ENCODE data around the gene EIF5.

EIF5 gene

DNA sequence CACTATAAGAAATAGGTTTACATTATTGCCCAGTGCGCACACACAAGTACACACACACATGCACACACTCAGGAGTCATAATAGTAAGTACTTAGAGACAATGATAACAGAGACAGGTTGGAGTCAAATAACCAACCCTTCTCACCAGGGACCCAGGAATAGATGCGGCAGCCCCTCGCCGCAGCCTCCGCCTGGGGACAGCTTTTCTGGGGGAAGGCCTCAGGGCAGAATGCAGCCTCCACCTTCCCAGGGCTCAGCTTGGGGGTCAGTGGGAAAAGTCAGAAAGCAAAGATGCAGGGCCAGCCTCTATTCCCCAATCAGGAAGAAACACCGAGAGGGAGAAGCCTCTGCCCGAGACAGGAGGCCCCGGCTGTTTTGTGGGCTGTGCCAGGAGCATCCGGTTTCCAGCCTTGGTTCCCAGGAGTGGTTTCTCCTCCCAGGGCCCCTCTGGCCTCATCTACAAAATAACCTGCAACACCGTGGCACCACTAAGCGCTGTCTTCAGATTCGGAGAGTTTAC lies 23.4 kb upstream of the EIF5 start:
- no peak for DNase-seq

DNA sequence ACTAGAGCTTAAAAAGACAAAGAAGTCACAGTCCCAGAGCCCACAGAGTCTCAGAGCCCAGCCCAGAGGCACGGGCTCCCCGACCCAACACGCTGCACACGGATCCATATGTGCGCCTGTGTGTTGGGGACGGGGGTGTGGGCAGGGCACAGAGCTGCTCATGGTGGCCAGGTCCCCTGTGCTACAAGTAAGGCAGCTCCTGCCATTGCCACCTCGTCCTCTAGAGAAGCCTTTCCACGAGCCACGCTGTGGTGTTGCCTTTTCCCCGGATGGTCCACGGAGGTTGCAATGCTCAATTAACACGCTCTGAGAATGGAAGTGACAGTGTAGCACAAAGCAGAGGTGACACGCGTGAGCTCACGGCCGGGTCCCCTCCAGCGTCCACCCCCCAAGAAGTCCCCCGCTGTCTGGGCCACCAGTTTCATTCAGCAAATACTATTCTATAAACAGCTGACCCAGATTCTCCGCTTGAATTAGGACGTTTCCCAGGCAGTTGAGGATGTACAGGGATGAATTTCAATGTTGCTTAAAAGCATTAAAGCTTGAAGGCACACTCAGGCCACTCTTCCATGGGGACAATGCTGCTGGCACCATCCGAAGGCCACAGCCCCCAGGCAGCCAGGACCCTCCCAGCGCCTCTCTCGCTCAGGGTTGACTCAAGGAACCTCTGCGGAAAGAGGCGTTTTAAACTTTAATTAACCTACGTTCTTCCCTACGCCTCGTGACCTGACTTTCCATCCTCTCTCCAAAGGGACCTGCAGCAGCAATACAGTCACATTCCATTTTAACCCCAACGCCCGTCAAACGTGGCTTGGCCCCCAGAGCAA lies 22.7 kb upstream of the EIF5 start:
- no peak for DNase-seq

DNA sequence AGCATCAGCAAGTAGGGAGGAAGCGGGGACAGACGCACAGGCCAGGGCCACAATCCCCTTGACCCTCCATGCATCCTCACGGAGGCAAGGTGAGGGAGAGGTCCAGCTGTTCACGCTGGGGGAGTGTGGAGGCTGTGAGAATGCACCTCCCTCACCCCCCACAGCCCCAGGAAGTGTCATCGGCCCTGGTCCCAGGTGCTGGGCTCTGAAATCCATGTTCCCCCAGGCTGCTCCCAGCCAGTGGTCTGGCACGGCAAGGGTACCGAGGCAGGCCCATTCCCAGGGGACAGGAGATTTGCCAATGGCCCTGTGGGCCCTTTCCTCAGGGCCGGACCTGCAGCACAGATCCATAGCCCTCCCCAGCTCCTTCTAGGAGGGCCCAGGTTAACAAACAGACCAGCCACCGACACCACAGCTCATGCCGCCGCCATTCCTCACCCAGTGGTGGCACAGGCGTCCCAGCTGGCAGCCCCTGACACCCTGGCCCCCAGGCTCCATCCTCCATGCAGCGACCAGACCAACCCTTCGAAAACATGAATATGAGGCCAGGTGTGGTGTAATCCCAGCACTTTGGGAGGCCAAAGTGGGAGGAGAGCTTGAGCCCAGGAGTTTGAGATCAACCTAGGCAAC lies 21.9 kb upstream of the EIF5 start:
- DNase-seq, result no peak

DNA sequence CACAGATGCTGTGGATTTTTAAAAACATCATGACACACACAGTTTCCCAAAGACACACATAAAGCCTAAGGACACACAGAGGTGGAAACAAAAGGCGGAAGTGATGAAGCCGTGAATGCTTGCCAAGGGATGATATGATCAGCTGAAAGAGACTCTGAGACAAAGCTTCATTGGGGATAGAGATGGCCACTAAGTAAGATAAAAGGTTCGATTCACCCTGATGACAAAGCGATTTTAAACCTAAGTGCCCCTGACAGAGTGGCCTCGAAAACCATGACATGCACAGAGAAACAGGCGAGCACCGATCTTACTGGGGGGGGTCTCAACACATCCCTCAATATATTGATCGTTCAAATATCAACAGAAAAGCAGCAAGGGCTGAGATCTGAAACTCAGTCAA lies 20.3 kb upstream of the EIF5 start:
- no peak for DNase-seq

DNA sequence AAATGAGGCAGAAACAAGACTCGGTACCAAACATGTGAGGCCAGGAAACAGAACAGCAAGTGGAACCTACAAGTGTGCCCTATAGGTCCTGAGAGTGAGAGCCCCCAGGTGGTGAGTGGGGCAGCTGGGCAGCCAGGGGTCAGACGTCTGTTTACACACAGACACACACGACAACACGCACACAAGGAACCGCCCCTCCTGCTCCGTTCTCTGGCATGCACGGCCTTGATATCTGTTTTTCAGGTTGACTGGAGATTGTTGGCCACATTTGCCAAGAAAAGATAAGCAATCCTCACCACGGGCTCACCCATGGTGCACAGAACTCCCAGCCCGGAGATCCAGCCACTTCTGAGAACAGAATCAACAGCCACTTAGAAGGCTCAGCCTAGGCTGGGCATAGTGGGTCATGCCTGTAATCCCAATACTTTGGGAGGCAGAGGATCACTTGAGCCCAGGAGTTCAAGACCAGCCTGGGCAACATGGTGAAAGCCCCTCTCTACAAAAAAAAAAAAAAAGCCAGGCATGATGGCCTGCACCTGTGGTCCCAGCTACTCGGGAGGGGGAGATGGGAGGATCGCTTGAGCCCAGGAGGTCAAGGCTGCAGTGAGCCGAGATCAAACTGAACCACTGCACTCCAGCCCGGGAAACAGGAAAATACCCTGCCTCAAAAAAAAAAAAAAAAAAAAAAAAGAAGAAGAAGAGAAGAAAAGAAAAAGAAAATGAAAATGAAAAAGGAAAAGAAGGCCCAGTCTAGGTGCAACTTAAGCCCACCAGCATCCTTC lies 19.4 kb upstream of the EIF5 start:
- no peak for DNase-seq

DNA sequence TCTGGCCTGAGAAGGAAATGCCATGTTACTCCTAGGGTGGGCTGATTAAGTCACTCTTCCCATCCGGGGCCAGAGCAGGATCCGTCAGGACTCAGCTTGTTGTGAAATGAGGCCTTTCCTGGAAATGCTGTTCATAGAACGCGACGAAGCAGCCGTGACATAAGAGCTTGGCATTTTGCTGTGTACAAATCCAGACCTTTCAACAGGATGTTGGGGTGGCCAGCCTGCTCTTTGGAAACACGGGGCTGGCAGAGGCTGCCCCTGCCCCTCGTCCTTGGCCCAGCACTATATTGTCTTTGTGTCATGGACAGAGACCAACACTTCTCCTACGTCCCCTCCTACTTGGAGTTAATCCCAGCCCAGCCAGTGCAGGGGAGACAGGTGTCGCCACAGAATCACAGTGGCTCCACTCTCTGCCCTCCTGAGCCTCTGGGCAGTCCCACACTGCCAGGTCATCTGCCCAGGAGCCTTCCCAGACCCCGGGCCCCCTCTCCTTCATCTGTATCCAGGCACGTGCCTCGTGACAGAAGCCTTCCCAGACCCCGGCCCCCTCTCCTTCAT lies 18.6 kb upstream of the EIF5 start:
- DNase-seq, result no peak

DNA sequence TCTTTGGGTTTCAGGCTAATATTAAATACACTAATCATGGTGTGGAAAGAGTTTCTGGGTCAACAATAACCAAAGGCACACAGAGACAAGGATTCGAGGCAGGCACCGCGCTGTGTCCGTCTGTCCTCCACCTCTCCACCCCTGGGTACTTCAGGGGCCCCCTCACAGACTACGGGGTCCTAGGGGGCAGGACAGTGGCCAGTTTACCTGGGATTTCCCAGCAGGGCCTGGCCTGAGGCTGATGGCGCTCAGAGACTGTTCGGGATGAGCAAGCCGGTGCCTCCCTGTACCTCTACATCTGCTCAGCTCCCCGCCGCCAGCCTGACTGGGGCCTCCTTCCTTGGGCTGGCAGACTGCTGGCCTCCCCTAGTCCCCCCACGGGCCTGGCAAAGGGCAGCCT lies 18.1 kb upstream of the EIF5 start:
- no peak for DNase-seq

DNA sequence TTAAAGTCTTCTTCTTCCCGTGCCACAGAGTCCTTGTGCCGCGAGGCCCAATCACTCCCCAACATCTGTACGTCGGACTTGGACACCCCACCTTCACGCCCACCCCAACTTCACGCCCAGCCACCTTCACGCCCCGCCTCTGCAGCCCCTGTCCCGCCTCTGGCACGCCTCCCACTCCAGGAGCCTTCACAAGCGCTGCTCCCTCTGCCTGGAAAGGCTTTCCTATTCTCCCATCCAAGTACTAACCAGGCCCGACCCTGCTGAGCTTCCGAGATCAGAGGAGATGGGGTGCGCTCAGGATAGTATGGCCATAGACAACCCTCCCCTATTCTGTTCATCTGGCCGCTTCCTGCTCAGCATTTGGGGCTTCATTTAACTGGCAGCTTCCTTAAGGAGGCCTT lies 17.3 kb upstream of the EIF5 start:
- no peak for DNase-seq

DNA sequence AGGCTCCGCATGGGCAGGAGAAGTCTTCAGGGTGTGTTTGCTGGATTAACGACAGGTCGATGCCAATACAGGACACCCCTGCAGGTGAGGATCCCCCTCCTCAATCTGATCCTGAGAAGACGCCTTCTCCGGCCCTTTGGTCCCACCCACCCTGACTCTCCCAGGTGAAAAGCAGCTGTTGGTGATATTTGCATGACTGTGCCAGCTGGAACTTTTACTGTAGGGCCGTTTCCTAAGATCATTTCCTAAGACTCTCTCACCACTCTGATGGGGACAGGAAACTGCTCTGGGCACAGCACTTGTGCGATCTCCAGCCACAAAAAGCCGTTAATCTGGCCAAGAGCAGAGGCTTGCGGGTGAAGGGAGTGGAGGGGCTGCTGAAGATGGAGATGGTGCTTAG lies 16.8 kb upstream of the EIF5 start:
- no peak for DNase-seq

DNA sequence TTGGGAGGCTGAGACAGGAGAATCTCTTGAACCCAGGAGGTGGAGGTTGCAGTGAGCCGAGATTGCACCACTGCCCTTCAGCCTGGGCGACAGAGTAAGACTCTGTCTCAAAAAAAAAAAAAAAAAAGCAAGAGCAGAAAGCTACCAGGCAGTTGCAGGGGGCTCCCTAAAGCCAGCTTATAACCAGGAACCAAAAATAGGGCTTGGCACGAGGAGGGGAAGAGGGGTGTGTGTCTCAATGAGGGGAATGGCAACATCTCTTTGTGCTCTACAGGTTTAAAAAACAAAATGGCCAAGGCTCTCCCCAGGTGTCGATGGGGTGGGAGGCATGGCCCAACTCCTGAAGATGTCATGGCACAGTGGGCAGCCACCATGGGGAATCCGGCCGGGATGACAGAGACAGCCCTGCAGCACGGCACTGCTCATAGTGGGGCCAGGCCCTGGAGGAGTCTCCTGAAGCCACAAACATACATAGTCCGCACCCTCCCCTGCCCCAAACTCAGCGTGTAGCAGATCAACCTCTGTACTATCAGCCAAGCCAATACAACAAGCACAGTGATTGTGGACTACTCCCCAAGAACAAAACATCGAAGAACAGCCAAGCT lies 16.0 kb upstream of the EIF5 start:
- no peak for DNase-seq

DNA sequence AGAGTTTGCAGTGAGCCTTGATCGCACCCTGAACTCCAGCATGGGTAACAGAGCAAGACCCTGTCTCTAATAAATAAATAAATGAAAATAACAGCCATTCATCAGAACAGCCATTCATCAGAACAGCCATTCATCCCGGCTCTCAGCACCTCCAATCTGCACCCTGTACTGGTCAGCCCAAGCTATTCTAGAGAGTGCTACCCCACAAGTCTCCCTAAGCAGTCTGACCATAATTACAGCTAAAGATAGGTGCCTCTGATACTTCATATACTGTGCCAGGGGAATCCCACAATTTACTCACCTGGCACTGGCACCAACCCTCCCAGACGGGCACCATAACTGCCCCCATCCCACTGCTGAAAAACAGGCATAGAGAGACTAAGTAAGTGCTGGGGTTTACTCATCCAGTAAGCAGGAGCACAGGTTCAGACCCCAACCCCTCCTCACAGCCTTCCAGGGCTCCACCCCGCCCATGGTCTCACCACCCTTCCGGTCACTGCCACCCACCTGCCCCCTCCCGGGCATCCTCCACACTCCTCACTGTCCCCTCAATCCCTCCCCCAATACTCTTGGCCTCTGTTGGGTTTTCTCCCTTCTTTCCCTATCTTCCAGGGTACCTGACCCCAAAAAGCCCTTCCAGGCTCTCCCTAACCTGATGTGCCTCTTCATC lies 15.2 kb upstream of the EIF5 start:
- no peak for DNase-seq

DNA sequence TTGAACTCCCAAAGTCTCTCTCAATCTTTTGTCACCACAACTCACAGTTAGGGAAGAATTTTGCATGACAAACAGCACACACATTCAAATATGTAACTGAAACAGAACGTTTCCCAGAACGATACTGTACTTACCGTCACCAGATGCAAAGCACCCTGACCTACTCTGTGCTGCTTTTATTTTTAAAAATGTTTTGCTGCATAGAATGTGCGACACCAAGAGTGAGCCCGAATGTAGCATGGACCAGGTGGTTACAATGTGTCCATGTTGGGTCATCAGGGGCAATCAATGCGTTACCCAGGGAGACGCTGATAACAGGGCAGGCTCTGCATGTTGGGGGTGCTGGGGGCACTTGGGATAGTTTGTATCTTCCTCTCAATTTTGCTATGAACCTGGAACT lies 14.6 kb upstream of the EIF5 start:
- no peak for DNase-seq

DNA sequence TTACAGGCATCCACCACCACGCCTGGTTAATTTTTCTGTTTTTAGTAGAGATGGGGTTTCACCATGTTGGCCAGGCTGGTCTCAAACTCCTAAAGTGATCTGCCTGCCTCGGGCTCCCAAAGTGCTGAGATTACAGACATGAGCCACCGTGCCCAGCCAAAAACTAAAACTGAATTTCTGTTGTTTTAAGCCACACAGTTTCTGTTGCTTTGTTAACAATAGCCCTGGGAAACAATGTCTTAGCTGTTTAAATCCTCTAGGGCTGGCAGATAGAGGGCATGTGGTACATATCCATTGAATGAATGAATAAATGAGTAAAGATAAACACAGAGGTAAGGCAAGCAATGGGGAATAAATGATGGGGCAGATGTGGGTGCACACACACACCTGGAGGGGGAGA lies 8.0 kb upstream of the EIF5 start:
- DNase-seq, result no peak

DNA sequence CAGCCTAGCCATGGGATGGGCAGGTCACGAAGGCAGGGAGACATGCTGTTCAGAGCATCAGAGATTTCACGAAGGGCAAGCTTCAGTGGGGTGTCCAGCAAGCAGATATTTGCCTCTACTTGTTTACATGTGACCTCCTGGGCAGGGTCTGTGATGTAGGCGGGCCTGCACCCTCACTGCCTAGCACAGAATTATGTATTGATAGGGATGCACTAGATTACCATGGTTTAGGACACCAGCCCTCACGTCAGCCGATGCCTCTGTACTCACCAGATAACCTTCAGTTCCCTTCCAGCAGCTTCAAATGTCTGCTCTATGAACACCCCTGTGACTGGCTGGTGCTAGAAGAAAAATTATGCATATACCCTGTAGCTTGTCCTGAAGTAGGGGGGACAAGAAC lies 5.1 kb upstream of the EIF5 start:
- DNase-seq, result no peak

DNA sequence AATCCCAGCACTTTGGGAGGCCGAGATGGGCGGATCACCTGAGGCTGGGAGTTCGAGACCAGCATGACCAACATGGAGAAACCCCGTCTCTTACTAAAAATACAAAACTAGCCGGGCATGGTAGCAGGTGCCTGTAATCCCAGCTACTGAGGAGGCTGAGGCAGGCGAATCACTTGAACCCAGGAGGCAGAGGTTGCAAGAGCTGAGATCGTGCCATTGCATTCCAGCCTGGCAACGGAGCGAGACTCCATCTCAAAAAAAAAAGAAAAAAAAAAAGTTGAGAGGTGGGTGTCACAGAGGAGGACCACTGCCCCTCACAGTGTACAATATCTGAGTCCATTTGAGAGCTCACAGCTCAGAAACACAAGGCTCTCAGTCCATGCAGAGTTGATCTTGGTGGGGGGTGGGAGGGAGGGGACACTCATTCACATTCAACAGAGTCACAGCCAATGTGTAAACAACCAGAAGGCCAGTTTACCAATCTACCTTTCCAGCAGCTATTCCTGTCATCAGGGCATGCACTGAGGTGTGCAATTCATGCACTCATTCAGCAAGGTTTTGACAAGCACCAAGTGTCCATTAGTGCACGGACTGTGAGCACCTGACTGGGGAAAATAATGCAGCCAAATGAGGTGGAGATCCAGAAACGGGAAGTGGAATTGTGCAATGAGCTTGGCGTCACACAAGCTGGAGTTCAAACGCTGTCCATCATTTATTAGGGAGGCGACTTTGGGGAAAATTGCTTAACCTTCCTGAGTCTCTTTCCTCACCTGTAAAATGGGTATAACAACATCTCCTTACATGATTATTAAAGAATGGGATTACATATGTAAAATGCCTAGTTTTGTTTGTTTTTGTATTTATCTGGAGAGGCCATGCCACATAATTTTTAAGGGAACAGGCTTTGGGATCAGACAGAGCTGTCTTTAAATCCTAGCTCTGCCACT lies 4.4 kb upstream of the EIF5 start:
- DNase-seq, result no peak

DNA sequence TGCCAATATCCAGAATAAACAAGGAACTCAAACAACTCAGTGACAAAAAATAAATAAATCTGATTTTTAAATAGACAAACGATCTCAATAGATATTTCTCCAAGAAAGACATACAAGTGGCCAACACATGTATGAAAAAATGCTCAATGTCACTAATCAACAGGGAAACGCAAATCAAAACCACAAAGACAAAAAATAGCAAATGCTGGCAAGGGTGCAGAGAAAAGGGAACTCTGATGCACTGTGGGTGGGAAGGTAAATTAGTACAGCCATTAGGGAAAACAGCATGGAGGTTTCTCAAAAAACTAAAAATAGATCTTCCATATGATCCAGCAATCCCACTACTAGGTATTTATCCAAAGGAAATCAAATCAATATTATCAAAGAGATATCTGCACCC lies 3.5 kb upstream of the EIF5 start:
- no peak for DNase-seq

DNA sequence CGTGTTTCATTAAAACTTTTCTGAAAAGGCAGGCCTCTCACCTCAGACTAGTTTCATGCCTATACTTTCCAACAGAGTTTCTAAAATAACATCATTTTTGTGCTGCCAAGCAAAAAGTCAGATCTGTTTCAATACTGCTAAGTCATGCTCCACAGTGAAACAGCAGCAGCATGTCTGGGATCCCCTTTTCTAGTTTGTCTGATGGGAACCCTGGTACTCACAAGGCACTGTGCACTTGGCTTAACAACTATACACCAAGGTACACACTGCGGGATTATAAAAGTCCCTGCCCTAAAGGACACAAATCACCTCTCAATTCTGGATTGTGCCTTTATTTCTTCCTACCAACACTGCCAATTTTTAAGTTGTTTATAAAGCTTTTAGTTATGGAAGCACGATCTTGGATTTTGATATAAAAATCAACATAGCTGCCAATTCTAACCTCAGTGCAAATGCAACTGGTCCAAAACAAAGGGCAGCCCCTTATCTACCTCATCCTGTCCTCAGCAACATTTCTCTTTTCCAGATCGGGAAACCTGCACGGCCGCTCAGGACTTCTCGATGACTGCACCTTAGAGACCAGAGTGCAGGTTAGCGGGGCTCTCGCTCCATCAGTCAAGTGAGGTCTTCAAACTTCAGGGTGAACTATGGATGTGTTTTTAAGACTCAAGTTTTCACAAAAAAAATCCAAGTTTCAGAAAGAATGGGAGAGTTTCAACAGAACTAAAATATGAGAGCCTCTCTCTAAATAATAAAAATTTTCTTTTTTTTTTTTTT lies 1.7 kb upstream of the EIF5 start:
- no peak for DNase-seq

DNA sequence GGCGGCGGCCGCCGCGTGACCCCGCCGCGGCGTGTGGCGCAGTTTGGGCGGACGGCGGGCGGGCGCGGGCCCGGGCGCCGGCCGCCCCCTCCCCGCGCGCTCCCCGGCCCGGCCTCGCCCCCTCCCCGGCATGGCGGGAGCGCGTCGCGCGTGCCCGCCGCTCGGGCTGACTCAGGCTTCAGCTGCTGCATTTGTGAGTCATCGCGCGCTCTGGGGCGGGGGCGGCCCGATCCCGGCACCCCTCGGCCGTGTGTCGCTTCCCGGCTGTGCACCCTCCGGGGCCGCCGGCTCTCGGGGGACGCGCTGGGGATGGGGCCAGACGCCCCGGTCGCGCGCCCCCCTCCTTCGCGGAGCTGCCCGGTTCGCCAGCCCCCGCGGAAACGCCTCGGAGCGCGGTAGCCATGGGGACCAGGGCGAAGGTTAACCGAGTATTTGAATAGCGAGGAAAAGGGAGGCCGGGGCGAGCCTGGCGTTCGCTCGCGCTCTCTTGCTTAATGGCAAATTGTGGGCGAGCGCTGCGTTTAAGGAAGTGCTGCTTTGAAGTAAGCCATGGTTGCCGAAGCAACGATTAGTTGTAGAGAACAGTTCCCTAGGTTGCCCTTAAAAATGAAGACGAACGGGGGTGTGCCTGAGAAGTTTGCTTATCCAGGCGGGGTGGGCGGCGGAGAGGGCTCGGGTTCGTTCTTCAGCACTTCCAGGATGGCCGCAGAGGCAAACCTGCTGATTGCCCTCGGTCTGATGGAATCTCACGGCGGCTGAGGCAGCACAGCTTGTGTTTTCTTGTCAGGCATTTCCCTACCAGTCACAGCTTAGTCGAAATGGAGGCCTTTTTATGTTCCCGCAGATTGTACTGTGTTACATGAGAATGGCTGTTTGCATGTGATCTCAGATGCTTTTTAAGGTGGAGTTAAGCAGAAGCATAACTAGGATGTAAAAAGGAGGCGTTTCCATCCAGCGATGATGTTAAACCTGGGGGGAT lies 896 bp downstream of the EIF5 start:
- DNase-seq, result peak; percentile 89

DNA sequence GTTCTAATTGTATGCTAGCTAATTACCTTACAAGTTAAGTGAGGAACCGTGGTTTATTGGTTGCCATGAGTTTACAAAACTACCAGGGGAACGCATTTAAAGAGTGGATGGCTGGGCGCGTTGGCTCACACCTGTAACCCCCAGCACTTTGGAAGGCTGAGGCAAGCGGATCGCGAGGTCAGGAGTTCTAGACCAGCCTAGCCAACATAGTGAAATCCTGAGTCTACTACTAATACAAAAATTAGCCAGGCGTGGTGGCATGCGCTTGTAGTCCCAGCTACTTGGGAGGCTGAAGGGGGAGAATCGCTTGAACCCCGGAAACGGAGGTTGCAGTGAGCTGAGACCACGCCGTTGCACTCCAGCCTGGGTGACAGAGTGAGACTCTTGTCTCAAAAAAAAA lies 2.2 kb downstream of the EIF5 start:
- no peak for DNase-seq

All from activated CD4-positive, alpha-beta T cell treated with anti-CD3 and anti-CD28 coated beads for 4 hours (primary cell).